NCI-H1092 treated with DMSO at 0.1 percent for 48 hours (cell line): Measurements from ENCODE around the gene RPGRIP1L.
A peak's percentile ranks its signal among the peaks of the same experiment; 100 is the strongest.

Source experiments
- DNase-seq: peaks from one replicate; lab custom pipeline; 2025; lab: John Stamatoyannopoulos, UW

Gene RPGRIP1L

GRCh38 chr16:53600616-53601015 is 103.0 kb downstream of the RPGRIP1L start:
- no peak for DNase-seq

- DNase-seq, result no peak
Observed at GRCh38 chr16:53600126-53600525, 103.5 kb downstream of the RPGRIP1L start.

GRCh38 chr16:53599548-53599947 is 104.1 kb downstream of the RPGRIP1L start:
- DNase-seq, result no peak

- DNase-seq, result no peak
Observed at GRCh38 chr16:53598511-53599275, 105.0 kb downstream of the RPGRIP1L start.

- no peak for DNase-seq
Observed at GRCh38 chr16:53597776-53598175, 105.9 kb downstream of the RPGRIP1L start.

- no peak for DNase-seq
Observed at GRCh38 chr16:53588081-53588648, 115.5 kb downstream of the RPGRIP1L start.

- DNase-seq, result no peak
Observed at GRCh38 chr16:53583401-53583800, 120.3 kb downstream of the RPGRIP1L start.

GRCh38 chr16:53581784-53582183 is 121.9 kb downstream of the RPGRIP1L start:
- DNase-seq, result no peak

GRCh38 chr16:53580038-53580802 is 123.4 kb downstream of the RPGRIP1L start:
- no peak for DNase-seq

- no peak for DNase-seq
Observed at GRCh38 chr16:53576904-53577303, 126.8 kb downstream of the RPGRIP1L start.

- DNase-seq, result no peak
Observed at GRCh38 chr16:53576210-53576609, 127.4 kb downstream of the RPGRIP1L start.

GRCh38 chr16:53571763-53572162 is 131.9 kb downstream of the RPGRIP1L start:
- no peak for DNase-seq

GRCh38 chr16:53566552-53567245 is 137.0 kb downstream of the RPGRIP1L start:
- DNase-seq, result peak; percentile 76

- DNase-seq, result no peak
Observed at GRCh38 chr16:53565296-53565863, 138.3 kb downstream of the RPGRIP1L start.

- DNase-seq, result no peak
Observed at GRCh38 chr16:53563426-53563825, 140.2 kb downstream of the RPGRIP1L start.

- no peak for DNase-seq
Observed at GRCh38 chr16:53561101-53561888, 142.4 kb downstream of the RPGRIP1L start.

GRCh38 chr16:53559270-53559951 is 144.2 kb downstream of the RPGRIP1L start:
- DNase-seq, result no peak

GRCh38 chr16:53558710-53559109 is 144.9 kb downstream of the RPGRIP1L start:
- DNase-seq, result no peak

GRCh38 chr16:53556521-53556920 is 147.1 kb downstream of the RPGRIP1L start:
- DNase-seq, result peak; percentile 99

GRCh38 chr16:53549970-53550690 is 153.5 kb downstream of the RPGRIP1L start:
- DNase-seq, result peak; percentile 79
